Lung (tissue), 12 donors: ENCODE results near the gene TOMM5. TPM values are rescaled to one million over a fixed set of nuclear protein-coding genes. Genes with fewer than 3 reads are reported as not detected.
A peak's percentile ranks its signal among the peaks of the same experiment; 100 is the strongest.

Experiments used
- ATAC-seq: fragments of 200-7000 bp; cut with Tn5 transposase; one replicate; pipeline ENCODE4 v1.9.1; 2020; ENCODE audit warnings: moderate number of reproducible peaks; ENCODE audit not compliant: insufficient read depth, low FRiP score
- DNase-seq, 3 donors: peaks; one replicate each; pipeline ENCODE4 v3.0.0-alpha.2; 2013 to 2017
- H3K27ac ChIP-seq, 2 donors: one replicate each; pipeline ENCODE4 v1.5.1; 2013; ENCODE audit warnings: mild to moderate bottlenecking in 2 of 2, moderate library complexity in 2 of 2, control low read depth in 1 of 2, inconsistent platforms in 1 of 2, low read depth in 1 of 2, low read length in 1 of 2
- H3K27me3 ChIP-seq, 3 donors: one replicate each; pipeline ENCODE4 v1.5.1; 2013; ENCODE audit warnings: low read length in 2 of 3; ENCODE audit not compliant: control insufficient read depth in 3 of 3, insufficient read depth in 3 of 3
- H3K36me3 ChIP-seq, 4 donors: one replicate each; pipeline ENCODE4 v1.5.1; 2013; ENCODE audit warnings: low read length in 4 of 4, mild to moderate bottlenecking in 1 of 4, moderate library complexity in 1 of 4; ENCODE audit not compliant: control insufficient read depth in 4 of 4, insufficient read depth in 4 of 4
- H3K4me1 ChIP-seq, 5 donors: one replicate each; pipeline ENCODE4 v1.5.1; 2013; ENCODE audit warnings: low read length in 5 of 5, mild to moderate bottlenecking in 2 of 5, moderate library complexity in 1 of 5; ENCODE audit not compliant: control insufficient read depth in 5 of 5, insufficient read depth in 5 of 5
- H3K4me3 ChIP-seq: one replicate; pipeline ENCODE4 v1.5.1; 2013; ENCODE audit warnings: mild to moderate bottlenecking, control low read depth, moderate library complexity
- H3K9ac ChIP-seq, 2 donors: one replicate each; pipeline ENCODE4 v1.5.1; 2013; ENCODE audit warnings: low read length in 2 of 2, control low read depth in 1 of 2; ENCODE audit not compliant: insufficient read depth in 1 of 2
- H3K9me3 ChIP-seq, 4 donors: one replicate each; pipeline ENCODE4 v1.5.1; 2013; ENCODE audit warnings: low read length in 3 of 4, mild to moderate bottlenecking in 1 of 4, moderate library complexity in 1 of 4; ENCODE audit not compliant: control insufficient read depth in 4 of 4, insufficient read depth in 3 of 4
- WGBS, 2 donors: extraction: QIAGEN DNeasy Blood & Tissue Kit; methylation state at CpG; one replicate each; pipeline ENCODE4 v1.1.7; 2013; 5-methylcytosine and 5-hydroxymethylcytosine counted together
- polyA plus RNA-seq, 2 donors: library from polyadenylated mRNA; stranded (reverse); fragments of 200-250 nt; gene quantifications; one replicate each; pipeline ENCODE4 v1.2.1, GENCODE V29; 2013
- total RNA-seq, 2 donors: library from RNA; depleted of rRNA in 1 of 2; stranded (reverse); fragments of >200 nt in 1 of 2; gene quantifications; one replicate each; pipeline ENCODE4 v1.2.1, GENCODE V29; 2014 to 2021
- TF ChIP-seq, protein P1 (sequence below): IDR thresholded peaks from 2 replicates; pipeline ENCODE4 v1.5.1; 2012; ENCODE audit warnings: mild to moderate bottlenecking; ENCODE audit errors: control extremely low read depth, extremely low read depth
- donor health status: control.
- donor health status: control.
- donor health status: Bipolar disorder and iron deficiency.
- donor health status: healthy.
- donor health status: DM: yes; HTN: yes; CAD: no.

The TOMM5 gene
- total and polyA plus RNA-seq, 4 donors: 66.7 to 132 (median 89.8) TPM

GRCh38 chr9:37540634-37541033, 51.8 kb downstream of the TOMM5 start:
- no peak overlapping the region for H3K9ac ChIP-seq
- no peak overlapping the region for H3K27ac ChIP-seq
- peaks cover 0 to 3% (median 0%) of the 10 kb centered on the region in 5 donors for H3K4me1 ChIP-seq
- whole genome bisulfite sequencing, 2 donors: 59 to 81% methylated on average over 3 of the region's 3 CpGs
- H3K27me3 ChIP-seq: no peaks in the 10 kb centered on the region
- no peak overlapping the region for H3K4me3 ChIP-seq
- peak in 1 of 3 donors; percentile 27 for DNase-seq
- no peak for ATAC-seq
- no peaks in the 10 kb centered on the region for H3K9me3 ChIP-seq
- TF ChIP-seq, protein P1, sequence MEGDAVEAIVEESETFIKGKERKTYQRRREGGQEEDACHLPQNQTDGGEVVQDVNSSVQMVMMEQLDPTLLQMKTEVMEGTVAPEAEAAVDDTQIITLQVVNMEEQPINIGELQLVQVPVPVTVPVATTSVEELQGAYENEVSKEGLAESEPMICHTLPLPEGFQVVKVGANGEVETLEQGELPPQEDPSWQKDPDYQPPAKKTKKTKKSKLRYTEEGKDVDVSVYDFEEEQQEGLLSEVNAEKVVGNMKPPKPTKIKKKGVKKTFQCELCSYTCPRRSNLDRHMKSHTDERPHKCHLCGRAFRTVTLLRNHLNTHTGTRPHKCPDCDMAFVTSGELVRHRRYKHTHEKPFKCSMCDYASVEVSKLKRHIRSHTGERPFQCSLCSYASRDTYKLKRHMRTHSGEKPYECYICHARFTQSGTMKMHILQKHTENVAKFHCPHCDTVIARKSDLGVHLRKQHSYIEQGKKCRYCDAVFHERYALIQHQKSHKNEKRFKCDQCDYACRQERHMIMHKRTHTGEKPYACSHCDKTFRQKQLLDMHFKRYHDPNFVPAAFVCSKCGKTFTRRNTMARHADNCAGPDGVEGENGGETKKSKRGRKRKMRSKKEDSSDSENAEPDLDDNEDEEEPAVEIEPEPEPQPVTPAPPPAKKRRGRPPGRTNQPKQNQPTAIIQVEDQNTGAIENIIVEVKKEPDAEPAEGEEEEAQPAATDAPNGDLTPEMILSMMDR: no peak
- H3K36me3 ChIP-seq: peaks cover 0 to 20% (median 15%) of the 10 kb centered on the region in 4 donors

GRCh38 chr9:37539634-37540033, 52.8 kb downstream of the TOMM5 start:
- Histone ChIP-seq H3K9ac (no peak overlapping the region), H3K9me3 (no peaks in the 10 kb centered on the region), H3K27ac (no peak overlapping the region), H3K36me3 (peaks cover 0 to 20% (median 16%) of the 10 kb centered on the region in 4 donors), H3K4me3 (no peak overlapping the region), H3K4me1 (peaks cover 0 to 3% (median 0%) of the 10 kb centered on the region in 5 donors), H3K27me3 (no peaks in the 10 kb centered on the region)
- no peak for DNase-seq
- no peak for ATAC-seq
- TF ChIP-seq, protein P1: no peak

Other genes with a start within 250 kb of the TOMM5 start
- gene GRHPR, start 169.9 kb downstream of the TOMM5 start, total RNA-seq: 10 to 100 TPM; 65.4 to 81.6 TPM
- 10 to 100 TPM; 55.5 to 98.9 TPM for gene GRHPR, start 169.9 kb downstream of the TOMM5 start, polyA plus RNA-seq
- gene ZBTB5, start 127.1 kb downstream of the TOMM5 start, total RNA-seq: 10 to 100 TPM in 1 of 2 donors, 1 to 10 TPM in 1; 9.6 to 21.9 TPM
- gene ZBTB5, start 127.1 kb downstream of the TOMM5 start, polyA plus RNA-seq: 1 to 10 TPM; 3.2 to 6.9 TPM
- gene POLR1E, start 106.6 kb downstream of the TOMM5 start, total RNA-seq: 10 to 100 TPM; 18.0 to 19.9 TPM
- 10 to 100 TPM; 14.1 to 18.3 TPM for gene POLR1E, start 106.6 kb downstream of the TOMM5 start, polyA plus RNA-seq
- gene FBXO10, start 16.2 kb downstream of the TOMM5 start, total RNA-seq: 1 to 10 TPM; 3.9 to 6.3 TPM
- gene FBXO10, start 16.2 kb downstream of the TOMM5 start, polyA plus RNA-seq: 1 to 10 TPM; 2.6 to 4.0 TPM
- gene FRMPD1, start 58.4 kb upstream of the TOMM5 start, total RNA-seq: under 1 TPM; 0.06 to 0.25 TPM
- under 1 TPM in 1 of 2 donors, not detected in 1; 0.06 TPM for gene FRMPD1, start 58.4 kb upstream of the TOMM5 start, polyA plus RNA-seq
- gene TRMT10B, start 161.2 kb upstream of the TOMM5 start, total RNA-seq: 1 to 10 TPM; 6.1 to 7.6 TPM
- gene TRMT10B, start 161.2 kb upstream of the TOMM5 start, polyA plus RNA-seq: 1 to 10 TPM; 5.0 to 5.2 TPM
- 10 to 100 TPM; 35.3 to 60.8 TPM for gene EXOSC3, start 192.5 kb upstream of the TOMM5 start, total RNA-seq
- 10 to 100 TPM; 23.3 to 38.8 TPM for gene EXOSC3, start 192.5 kb upstream of the TOMM5 start, polyA plus RNA-seq
- 10 to 100 TPM; 19.4 to 35.5 TPM for gene DCAF10, start 208.2 kb upstream of the TOMM5 start, total RNA-seq
- 1 to 10 TPM; 5.8 to 8.3 TPM for gene DCAF10, start 208.2 kb upstream of the TOMM5 start, polyA plus RNA-seq